ENCODE measurements around the gene STK40.

The STK40 gene

GRCh38 chr1:36366091-36366661 is 19.5 kb downstream of the STK40 start:
- peak; percentile 71 for DNase-seq
- in situ Hi-C loops (cut with HindIII; ENCODE audit: low pct_ligation_motif_present, low sequenced_read_pairs) = no loop called here
- TF ChIP-seq CTCF (IDR thresholded peaks at IDR 0.05; ENCODE audit: low read depth, low read length, missing control alignments) = peak; percentile 58
- Histone ChIP-seq H3K27ac (peak overlapping the region; percentile 34), H3K27me3 (replicated peaks) (no peaks in the 10 kb centered on the region), H3K36me3 (replicated peaks) (peaks cover 24% of the 10 kb centered on the region), H3K4me3 (ENCODE audit: low read depth, low read length) (no peak overlapping the region)

- in situ Hi-C loops (cut with HindIII; ENCODE audit: low pct_ligation_motif_present, low sequenced_read_pairs) = no loop called here
- TF ChIP-seq CTCF (IDR thresholded peaks at IDR 0.05; ENCODE audit: low read depth, low read length, missing control alignments) = no peak
- Histone ChIP-seq H3K27ac (peak overlapping the region; percentile 34), H3K36me3 (replicated peaks) (peaks cover 30% of the 10 kb centered on the region), H3K27me3 (replicated peaks) (no peaks in the 10 kb centered on the region), H3K4me3 (ENCODE audit: low read depth, low read length) (no peak overlapping the region)
- no peak for DNase-seq
Observed at GRCh38 chr1:36365381-36365780, 20.3 kb downstream of the STK40 start.

GRCh38 chr1:36359911-36360550 is 25.7 kb downstream of the STK40 start:
- no peak for TF ChIP-seq CTCF (IDR thresholded peaks at IDR 0.05; ENCODE audit: low read depth, low read length, missing control alignments)
- Histone ChIP-seq H3K27me3 (replicated peaks) (no peaks in the 10 kb centered on the region), H3K36me3 (replicated peaks) (peaks cover 59% of the 10 kb centered on the region), H3K27ac (no peak overlapping the region), H3K4me3 (ENCODE audit: low read depth, low read length) (no peak overlapping the region)
- in situ Hi-C loops (cut with HindIII; ENCODE audit: low pct_ligation_motif_present, low sequenced_read_pairs) = no loop called here
- DNase-seq = no peak

- Histone ChIP-seq H3K4me3 (ENCODE audit: low read depth, low read length) (no peak overlapping the region), H3K27me3 (replicated peaks) (no peaks in the 10 kb centered on the region), H3K27ac (no peak overlapping the region), H3K36me3 (replicated peaks) (peaks cover 65% of the 10 kb centered on the region)
- in situ Hi-C loops (cut with HindIII; ENCODE audit: low pct_ligation_motif_present, low sequenced_read_pairs) = no loop called here
- no peak for DNase-seq
- TF ChIP-seq CTCF (IDR thresholded peaks at IDR 0.05; ENCODE audit: low read depth, low read length, missing control alignments) = no peak
Observed at GRCh38 chr1:36359383-36359782, 26.3 kb downstream of the STK40 start.

- in situ Hi-C loops (cut with HindIII; ENCODE audit: low pct_ligation_motif_present, low sequenced_read_pairs) = no loop called here
- H3K36me3 ChIP-seq (replicated peaks) = peaks cover 70% of the 10 kb centered on the region
- no peak for DNase-seq
Observed at GRCh38 chr1:36358514-36359084, 27.1 kb downstream of the STK40 start.

More at GRCh38 chr1:36358514-36359084, 27.1 kb downstream of the STK40 start:
- no peak for TF ChIP-seq CTCF (IDR thresholded peaks at IDR 0.05; ENCODE audit: low read depth, low read length, missing control alignments)
- Histone ChIP-seq H3K4me3 (ENCODE audit: low read depth, low read length) (no peak overlapping the region), H3K27me3 (replicated peaks) (no peaks in the 10 kb centered on the region), H3K27ac (no peak overlapping the region)

Data from brain microvascular endothelial cell (primary cell).